Left ventricle myocardium inferior (tissue), 1 donor: Measurements from ENCODE around the gene MYH11. TPM values are rescaled to one million over a fixed set of nuclear protein-coding genes. Genes with fewer than 3 reads are reported as not detected.

ENCODE experiments used
- DNase-seq: peaks from one replicate; pipeline ENCODE4 v3.0.0-alpha.2; 2020
- H3K27ac ChIP-seq: fragments of 200-600 bp; replicated peaks from 2 replicates; pipeline ENCODE4 v1.8.0; 2021
- H3K27me3 ChIP-seq: fragments of 200-600 bp; 2 replicates; pipeline ENCODE4 v1.8.0; 2021; ENCODE audit warnings: low read depth
- H3K36me3 ChIP-seq: fragments of 200-600 bp; 2 replicates; pipeline ENCODE4 v1.8.0; 2021
- H3K4me1 ChIP-seq: fragments of 200-600 bp; 2 replicates; pipeline ENCODE4 v1.8.0; 2021
- H3K4me3 ChIP-seq: fragments of 200-600 bp; 2 replicates; pipeline ENCODE4 v1.8.0; 2021; ENCODE audit warnings: mild to moderate bottlenecking, moderate library complexity
- H3K9me3 ChIP-seq: fragments of 200-600 bp; replicated peaks from 2 replicates; pipeline ENCODE4 v1.8.0; 2021
- intact Hi-C: fragments of 100-400 bp; cut with micrococcal nuclease; formaldehyde crosslinking; loops from one replicate; pipeline ENCODE4 v1.11.0; 2022
- total RNA-seq: library from RNA; stranded (reverse); fragmentation: NEBNext Ultra II Directional; extraction: Animal tissue kit (Norgen Biotek cat#: 25700); gene quantifications from one replicate; pipeline ENCODE4 v1.2.1, GENCODE V29; 2021
- TF ChIP-seq, protein P1 (sequence below): fragments of 200-600 bp; IDR thresholded peaks from 2 replicates; pipeline ENCODE4 v1.8.0; 2021; ENCODE audit warnings: antibody characterized with exemption, mild to moderate bottlenecking, borderline replicate concordance
- donor health status: DM: no; HTN: yes; CAD: no; lungs with severe emphysema.

Gene MYH11
- total RNA-seq, 1 donor from 2014 or later = 15.6 TPM

DNA sequence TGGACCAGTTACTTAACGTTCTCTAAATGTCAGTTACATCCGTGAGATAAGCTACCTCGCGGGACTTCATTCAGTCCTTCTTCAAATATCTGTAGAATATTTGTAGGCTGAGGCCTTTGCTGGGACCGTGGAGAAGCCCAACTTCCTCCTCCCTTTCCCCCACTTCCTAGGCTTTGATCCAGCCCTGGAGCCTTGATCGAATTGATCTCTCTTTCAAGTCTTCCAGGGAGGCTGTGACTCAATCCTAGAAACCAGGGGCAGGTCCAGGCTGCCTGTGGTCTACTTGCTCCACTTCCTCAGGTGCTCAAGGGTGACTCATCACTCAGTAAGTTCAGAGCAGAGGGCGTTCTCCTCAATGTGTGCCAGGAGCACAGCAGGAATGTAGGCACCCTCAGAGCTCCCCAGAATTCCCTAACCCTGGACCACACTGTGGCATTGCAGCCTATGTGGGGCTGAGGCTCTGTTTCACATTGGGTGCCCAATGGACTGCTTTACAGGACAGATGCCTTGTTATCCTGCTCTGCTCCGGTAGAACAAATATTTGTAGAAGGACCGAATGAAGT lies 42.8 kb upstream of the MYH11 start:
- H3K9me3 ChIP-seq = no peaks in the 10 kb centered on the region
- H3K27me3 ChIP-seq = no peaks in the 10 kb centered on the region
- H3K27ac ChIP-seq = no peak overlapping the region
- no peaks in the 10 kb centered on the region for H3K36me3 ChIP-seq
- TF ChIP-seq, protein P1, sequence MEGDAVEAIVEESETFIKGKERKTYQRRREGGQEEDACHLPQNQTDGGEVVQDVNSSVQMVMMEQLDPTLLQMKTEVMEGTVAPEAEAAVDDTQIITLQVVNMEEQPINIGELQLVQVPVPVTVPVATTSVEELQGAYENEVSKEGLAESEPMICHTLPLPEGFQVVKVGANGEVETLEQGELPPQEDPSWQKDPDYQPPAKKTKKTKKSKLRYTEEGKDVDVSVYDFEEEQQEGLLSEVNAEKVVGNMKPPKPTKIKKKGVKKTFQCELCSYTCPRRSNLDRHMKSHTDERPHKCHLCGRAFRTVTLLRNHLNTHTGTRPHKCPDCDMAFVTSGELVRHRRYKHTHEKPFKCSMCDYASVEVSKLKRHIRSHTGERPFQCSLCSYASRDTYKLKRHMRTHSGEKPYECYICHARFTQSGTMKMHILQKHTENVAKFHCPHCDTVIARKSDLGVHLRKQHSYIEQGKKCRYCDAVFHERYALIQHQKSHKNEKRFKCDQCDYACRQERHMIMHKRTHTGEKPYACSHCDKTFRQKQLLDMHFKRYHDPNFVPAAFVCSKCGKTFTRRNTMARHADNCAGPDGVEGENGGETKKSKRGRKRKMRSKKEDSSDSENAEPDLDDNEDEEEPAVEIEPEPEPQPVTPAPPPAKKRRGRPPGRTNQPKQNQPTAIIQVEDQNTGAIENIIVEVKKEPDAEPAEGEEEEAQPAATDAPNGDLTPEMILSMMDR = no peak
- no peaks in the 10 kb centered on the region for H3K4me1 ChIP-seq
- H3K4me3 ChIP-seq = no peak overlapping the region
- no peak for DNase-seq
- intact Hi-C loops = no loop called here

DNA sequence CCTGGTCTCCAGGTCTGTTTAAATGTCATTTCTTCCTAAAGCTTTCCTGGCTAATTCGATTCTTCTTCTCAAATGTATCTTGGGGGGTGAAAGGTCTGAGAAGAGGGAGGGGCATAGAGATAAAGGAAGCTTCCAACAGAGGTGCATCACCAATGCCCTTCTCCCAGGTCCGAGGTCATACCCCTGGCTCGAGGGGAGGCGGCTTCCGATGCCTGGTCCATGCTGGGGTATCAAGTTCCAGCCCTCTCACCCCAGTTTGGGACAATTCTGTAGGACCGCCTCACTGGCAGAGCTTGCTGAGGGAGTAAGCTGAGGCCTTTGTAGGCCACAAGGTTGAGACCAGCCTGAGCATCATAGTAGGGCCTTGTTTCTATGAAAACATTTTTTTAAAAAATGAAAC lies 41.8 kb upstream of the MYH11 start:
- Histone ChIP-seq H3K36me3 (no peaks in the 10 kb centered on the region), H3K27ac (no peak overlapping the region), H3K4me3 (no peak overlapping the region), H3K4me1 (no peaks in the 10 kb centered on the region), H3K27me3 (no peaks in the 10 kb centered on the region), H3K9me3 (no peaks in the 10 kb centered on the region)
- TF ChIP-seq, protein P1 = no peak
- intact Hi-C loops = no loop called here
- DNase-seq = no peak

- TF ChIP-seq, protein P1 = no peak
- Histone ChIP-seq H3K4me3 (no peak overlapping the region), H3K4me1 (no peaks in the 10 kb centered on the region), H3K27ac (no peak overlapping the region), H3K9me3 (no peaks in the 10 kb centered on the region), H3K36me3 (no peaks in the 10 kb centered on the region), H3K27me3 (no peaks in the 10 kb centered on the region)
- no peak for DNase-seq
- intact Hi-C loops = no loop called here
Observed at GRCh38 chr16:15897834-15898254, 41.0 kb upstream of the MYH11 start.

GRCh38 chr16:15897121-15897780 lies 40.4 kb upstream of the MYH11 start:
- DNase-seq = no peak
- Histone ChIP-seq H3K4me3 (no peak overlapping the region), H3K9me3 (no peaks in the 10 kb centered on the region), H3K4me1 (no peaks in the 10 kb centered on the region), H3K27me3 (no peaks in the 10 kb centered on the region), H3K36me3 (no peaks in the 10 kb centered on the region), H3K27ac (no peak overlapping the region)
- TF ChIP-seq, protein P1 = no peak
- intact Hi-C loops = no loop called here

DNA sequence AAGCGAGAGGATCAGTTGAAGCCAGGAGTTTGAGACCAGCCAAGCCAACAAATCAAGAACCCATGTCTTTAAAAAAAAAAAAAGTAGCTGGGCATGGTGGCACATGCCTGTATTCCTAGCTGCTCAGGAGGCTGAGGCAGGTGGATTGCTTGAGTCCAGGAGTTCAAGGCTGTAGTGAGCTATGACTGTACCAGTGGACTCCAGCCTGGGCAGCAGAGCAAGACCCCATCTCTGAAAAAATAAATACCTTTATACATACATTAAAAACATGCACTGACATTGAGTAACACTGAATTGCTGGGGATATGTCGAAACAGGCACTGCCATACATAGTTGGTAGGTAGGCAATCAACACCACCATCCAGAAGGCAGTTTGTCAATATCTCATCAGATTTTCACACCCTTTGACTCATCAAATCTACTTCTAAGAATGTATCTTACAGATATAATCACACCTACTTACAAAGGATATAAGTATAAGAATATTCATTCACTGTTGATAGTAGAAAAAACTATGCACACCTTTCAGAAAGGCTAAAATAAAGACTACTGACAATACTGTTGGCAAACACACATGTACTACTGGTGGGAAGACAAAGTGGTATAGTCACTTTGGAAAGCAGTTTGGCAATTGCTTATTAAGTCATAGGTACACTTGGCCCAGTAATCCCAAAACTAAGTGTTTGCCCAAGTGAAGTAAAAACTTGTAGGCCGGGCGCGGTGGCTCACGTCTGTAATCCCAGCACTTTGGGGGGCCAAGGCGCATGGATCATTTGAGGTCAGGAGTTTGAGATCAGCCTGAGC lies 37.9 kb upstream of the MYH11 start:
- H3K4me1 ChIP-seq = no peaks in the 10 kb centered on the region
- no peak overlapping the region for H3K4me3 ChIP-seq
- TF ChIP-seq, protein P1 = no peak
- H3K27ac ChIP-seq = no peak overlapping the region
- no peaks in the 10 kb centered on the region for H3K27me3 ChIP-seq
- no peaks in the 10 kb centered on the region for H3K36me3 ChIP-seq
- DNase-seq = no peak
- no peaks in the 10 kb centered on the region for H3K9me3 ChIP-seq
- intact Hi-C loops = no loop called here
